Mucosa of gallbladder (tissue), 1 donor: ENCODE results near the gene ATF5. TPM values are rescaled to one million over a fixed set of nuclear protein-coding genes. Genes with fewer than 3 reads are reported as not detected.
"Not testable (repeated sequence)": the region's sequence is repeated elsewhere in the genome, so short reads cannot be mapped to it uniquely, and the experiment has no call there.

Experiments
- DNase-seq: peaks from one replicate; pipeline ENCODE4 v3.0.0-alpha.2; 2020; ENCODE audit warnings: low spot score
- total RNA-seq: library from RNA; stranded (reverse); gene quantifications from one replicate; pipeline ENCODE4 v1.2.1, GENCODE V29; 2021
- donor health status: DM: no; HTN: no; CAD: no.

Gene ATF5
- total RNA-seq, 1 donor from 2014 or later, result 20.2 TPM

DNA sequence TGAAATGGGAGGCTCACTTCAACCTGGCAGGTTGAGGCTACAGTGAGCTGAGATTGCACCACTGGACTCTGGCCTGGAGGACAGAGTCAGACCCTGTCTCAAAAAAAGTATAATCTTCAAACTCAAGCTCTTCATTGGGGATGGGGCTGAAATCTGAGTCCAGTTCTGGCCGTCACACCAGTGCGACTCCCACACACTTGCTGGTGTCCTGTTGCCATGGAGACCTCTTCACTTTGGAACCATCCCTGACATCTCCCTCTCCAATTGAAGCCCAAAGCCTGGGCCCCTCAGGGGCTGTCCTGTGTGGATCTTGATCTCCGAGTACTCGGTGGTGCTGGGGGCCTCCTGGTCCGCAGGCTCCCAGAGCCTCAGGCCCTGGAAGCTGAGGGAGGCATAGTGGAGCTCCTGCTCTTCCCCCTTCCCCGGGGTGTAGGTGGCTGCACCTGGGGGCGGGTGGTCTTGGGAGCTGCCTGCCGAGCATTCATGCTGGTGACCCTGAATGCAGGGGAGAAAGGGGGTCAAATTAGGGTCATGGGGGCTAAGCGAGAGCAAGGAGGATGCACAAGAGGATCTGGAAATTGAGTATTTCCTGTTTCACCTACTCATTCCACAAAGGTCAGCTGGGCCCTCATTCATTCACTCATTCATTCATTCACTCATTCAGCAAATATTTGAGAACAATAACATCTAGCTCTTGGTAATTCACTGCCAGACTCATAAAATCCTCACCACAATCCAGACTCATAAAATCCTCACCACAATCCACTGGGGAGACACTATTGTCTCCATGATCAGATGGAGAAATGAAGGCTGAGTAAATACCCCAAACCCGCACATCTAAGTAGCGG is 21.0 kb downstream of the ATF5 start:
- no peak for DNase-seq

DNA sequence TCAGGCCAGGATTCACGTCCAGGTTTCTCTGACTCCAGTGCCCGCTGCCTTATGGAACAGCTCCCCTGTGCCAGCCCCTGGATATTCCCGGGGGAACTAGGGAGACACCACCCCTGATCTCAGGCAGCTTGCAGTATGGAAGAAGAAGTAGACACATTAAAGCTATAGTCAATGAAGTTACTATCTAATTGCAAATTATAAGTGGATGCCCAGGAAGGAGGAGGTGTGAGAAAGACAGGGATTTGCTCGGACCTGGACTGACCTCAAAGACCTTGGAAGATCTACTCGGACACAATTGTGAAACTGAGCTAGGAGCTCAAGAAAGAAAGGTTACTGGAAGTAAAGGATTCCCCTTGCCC is 21.6 kb downstream of the ATF5 start:
- DNase-seq, result no peak

DNA sequence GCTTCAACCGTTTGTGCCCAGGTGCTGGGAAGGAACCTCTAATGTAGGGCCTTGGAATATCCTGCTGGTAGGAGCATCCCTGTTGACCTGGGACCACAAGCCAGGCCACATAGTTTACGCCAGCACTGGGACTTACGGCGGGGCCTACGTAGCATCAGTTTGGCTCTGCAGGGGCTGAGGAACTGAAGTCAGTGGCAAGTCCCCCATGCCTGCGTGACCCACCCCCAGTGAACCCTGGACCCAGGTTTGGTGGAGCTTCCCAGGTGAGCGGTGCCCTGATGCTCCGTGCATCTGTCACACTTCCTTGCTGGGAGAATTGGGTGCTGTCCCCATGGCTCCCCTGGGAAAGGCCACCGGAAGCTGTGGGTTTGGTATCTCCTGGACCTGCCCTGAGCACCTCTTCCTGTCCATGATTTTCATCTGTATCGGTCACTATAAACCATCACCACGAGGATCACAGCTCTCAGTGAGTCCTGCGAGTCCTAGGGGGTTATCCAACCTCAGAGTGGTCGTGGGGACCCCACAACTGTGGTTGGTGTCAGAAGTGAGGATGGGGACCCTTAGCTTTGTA is 22.0 kb downstream of the ATF5 start:
- no peak for DNase-seq

DNA sequence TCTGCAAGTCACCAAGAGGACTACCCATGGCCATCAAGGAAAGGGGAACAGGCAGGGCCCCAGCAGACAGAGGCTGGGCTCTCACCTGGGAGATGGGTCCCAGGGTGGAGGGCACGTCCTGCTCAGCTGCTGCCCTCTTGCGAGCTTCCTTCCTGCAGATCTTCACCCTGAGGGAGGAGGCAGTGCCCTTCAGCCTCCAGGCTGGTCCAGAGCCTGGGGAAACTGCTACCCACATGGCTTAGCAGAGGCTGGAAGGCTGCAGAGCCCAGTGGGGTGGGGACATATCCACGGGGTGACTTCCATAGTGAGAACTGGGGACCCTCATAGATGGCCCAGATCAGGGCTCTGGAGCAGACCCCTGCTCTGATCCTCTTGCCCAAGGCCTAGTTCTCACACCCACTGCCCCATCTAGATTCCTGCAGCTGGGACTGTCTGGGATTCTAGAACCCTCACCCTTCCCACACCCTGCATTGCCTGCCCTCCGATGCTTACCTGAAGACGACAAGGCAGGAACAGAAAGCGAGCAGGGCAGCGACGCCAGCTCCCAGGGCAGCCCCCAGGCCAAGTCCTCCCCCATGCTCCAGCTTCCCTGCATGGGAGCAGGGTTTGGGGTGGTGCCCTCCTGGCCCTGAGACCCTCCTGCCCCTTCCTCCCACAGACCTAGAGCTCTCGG is 22.9 kb downstream of the ATF5 start:
- DNase-seq, result no peak

DNA sequence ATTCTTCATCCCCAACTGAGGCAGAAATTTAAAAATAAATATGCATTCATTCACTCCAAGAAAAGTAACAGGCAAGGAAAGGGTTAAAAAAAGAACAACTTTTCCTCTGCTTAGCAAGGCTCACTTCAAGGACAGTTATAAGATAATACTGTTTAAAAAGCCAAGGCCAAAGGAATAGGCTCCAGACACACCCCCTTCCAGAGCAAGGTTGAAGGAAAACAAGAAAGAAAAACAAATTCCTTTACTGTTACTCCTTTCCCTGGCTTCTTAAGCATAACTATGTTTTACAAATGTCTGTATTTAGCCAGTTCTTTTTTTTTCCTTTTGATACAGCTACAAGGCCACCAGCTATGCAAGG is 23.5 kb downstream of the ATF5 start:
- no peak for DNase-seq

DNA sequence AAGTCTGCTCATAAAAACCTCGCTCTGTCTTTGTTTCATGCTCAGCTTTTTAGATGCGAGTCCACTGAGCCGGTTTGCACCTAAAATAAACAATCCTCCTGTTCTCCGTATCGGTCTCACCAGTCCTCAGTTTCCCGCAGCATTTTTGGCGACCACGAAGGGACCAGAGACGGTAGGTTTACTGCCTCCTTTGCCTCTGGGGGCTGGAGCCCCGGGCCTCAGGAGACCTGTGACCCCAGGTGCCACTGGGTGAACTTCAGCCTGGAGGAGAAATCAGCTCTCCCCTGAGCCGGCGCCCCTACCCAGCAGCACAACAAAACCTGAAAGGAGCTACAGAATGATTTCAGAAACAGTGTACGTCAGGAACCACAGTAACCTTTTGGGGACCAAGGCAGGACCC is 23.9 kb downstream of the ATF5 start:
- DNase-seq, result no peak

DNA sequence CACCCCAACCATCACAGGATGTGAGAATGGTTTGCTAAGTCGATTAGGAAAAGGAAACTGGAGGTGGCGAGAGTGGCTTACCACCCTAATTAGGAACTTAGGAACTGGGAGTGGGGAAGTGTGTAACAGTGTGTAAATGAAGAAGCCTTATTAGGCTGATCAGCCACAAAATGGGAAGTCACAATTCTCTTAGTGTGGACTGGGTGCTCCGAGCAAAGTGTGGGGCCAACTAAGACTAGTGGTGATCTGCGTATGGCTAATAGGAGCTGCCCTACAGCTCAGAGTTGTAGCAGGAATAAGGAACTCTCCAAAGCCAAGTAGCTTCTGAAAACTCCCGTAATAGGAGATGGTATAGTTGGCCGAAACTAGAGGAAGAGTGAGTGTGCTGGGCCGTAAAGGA is 24.4 kb downstream of the ATF5 start:
- DNase-seq, result no peak

DNA sequence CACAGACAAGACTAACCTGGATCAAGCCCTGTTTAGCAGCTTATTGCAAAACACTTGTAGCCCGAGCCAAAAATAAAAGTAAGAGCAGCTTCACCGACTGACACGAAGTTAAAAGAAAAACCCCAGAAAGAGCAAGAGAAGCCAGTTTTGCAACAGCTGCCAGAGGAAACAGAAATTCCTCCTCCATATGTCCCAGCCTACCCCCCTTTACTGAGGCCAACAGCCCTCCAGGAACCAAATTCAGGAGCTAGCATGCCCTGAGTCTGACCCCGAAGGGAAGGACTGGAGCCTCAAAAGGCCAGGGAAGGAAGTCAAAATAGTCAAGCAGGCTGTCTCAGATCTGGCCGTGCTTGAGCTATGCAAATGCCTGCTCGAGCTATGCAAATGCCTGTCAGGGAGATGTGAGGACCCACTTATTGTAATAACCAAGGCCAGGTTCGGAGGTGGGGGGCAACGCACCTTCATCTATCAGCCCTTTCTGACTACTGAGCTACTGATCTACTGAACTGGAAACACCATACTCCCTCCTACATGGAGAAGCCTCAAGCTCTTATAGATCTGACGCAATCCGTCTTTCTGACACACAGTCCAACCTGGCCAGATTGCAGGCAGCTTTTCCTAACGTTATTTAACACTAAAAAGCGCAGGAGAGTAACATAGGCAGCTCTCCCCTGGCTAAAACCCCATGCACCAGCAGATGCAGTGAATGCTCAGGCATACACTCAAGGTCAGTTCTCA is 25.3 kb downstream of the ATF5 start:
- no peak for DNase-seq

DNA sequence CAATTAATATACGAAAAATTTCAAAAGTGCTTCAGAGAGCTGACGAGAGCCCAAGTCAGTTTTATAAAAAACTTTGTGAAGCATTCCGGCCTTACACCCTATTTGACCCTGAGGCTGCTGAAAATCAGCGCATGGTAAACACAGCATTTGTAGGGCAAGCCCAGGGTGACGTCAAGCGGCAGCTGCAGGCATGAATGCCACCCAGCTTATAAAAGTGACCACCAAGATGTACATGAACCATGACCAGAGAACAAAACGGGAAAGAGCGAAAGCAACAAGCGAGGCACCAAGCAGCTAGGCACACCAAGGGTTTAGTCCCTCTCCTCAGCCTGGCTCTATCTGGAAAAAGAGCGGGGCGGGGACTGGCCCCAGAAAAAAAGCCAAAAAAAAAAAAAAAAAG is 25.9 kb downstream of the ATF5 start:
- DNase-seq, result no peak

DNA sequence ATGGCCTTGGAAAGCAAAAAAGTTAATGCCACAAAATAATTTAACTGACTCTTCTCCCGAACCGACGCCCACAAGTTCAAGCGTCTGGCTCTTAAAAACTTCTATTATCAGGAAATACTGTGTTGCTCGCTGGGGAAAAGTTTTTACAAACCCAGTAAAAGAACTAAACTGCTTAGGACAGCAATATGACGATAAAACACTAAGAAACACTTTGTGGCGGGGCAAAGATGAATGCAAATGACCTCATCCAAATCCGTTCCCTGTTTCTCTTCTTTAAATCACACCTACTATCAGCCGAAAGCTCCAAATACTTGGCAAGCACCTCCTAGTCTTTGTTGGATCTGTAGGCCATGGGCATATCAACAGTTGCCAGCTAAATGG is 27.1 kb downstream of the ATF5 start:
- no peak for DNase-seq

DNA sequence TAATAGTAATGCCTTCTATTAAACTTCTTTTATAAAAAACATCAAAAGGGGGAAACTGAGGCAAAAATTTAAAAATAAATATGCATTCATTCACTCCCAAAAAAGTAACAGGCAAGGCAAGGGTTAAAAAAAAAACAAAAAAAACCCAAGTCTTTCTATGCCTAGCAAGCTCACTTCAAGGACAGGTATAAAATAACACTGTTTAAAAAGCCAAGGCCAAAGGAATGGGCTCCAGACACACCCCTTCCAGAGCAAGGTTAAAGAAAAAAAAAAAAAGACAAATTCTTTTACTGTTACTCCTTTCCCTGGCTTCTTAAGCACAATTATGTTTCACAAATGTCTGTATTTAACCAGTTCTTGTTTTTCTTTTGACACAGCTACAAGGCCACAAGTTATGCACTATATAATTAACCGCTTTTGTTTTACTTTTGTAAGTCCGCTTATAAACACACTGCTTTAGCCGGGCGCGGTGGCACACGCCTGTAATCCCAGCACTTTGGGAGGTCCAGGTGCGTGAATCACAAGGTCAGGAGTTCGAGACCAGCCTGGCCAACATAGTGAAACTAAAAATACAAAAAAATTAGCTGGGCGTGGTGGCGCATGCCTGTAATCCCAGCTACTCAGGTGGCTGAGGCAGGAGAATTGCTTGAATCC is 28.4 kb downstream of the ATF5 start:
- DNase-seq, result no peak

DNA sequence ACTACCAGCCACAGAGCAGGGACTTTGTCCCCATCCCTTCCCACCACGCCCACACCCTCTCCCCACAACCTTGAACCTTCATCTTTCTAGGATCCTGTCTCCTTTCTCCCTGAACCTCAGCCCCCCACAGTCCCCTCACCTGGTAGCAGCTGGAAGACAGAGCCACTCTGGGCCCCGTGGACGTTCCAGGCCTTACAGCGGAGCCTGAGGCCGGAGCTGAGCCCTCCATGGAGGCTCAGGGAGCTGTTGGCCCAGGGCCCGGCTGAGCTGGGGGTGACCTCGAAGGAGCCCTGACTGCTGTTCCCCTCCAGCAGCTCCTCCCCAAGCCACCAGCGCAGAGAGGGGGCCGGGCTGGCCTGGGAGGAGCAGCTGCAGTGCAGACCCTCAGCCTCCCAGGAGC is 29.1 kb downstream of the ATF5 start:
- DNase-seq, result not testable (repeated sequence)

DNA sequence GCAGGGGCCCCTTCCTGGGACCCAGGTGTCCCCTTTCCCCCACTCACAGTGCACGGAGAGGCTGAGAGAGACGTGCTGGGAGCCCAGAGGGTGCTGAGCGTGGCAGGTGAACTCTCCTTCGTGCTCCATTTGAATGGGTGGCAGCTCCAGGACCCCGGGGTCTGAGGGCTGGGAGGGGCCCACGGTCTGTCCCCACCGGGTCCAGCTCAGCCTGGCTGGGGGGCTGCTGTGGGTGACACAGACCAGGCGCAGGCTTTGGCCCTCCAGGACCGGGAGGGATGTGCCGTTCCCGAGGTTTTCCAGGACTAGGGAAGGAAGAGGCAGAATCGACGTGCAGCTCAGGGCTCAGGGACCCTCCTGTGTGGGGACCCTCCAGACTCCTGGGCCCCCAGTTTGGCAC is 29.6 kb downstream of the ATF5 start:
- not testable (repeated sequence) for DNase-seq

DNA sequence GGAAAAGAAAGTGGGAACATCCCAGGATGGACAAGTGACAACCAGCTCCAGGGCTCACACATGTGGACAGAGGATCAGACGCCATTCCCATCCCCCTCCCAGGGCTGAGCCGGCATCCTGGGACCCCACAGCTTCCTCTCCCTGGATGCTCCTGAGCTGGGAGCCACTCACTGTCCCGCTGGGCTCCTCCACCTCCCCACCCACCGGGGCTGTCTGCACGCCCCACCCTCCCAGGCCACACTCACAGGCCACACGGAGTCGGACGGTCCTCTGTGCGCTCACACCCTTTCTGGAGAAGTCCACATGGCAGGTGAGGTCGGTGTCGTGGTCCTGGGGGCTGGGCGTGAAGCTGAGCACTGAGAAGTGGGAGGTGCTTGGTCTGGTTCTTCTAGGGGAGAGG is 30.9 kb downstream of the ATF5 start:
- DNase-seq, result not testable (repeated sequence)

DNA sequence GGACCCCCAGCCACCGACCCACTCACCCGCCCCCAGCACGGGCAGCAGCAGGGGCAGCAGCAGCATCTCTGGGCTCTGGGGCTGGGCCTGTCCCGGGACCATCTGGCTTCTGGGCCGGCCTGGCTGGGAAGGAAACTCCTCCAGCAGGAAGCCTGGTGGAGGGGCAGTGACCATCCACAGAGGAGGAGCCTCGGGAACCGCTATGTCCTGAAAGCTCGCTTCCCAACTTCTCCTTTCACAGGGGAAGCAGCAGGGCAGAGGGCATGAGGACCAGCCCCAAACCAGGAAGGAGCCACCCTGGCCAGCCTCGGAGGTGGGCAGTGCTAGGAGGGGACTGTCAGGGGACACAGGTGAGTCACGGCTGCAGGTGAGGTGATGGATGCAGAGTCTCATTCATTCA is 32.0 kb downstream of the ATF5 start, which contains the start of gene SIGLEC11:
Gene SIGLEC11, minus strand, starts transcription at position 193 of the 400 bp plus-strand sequence. Its CDS starts 91 bp downstream, at position 102.
- DNase-seq, result not testable (repeated sequence)

DNA sequence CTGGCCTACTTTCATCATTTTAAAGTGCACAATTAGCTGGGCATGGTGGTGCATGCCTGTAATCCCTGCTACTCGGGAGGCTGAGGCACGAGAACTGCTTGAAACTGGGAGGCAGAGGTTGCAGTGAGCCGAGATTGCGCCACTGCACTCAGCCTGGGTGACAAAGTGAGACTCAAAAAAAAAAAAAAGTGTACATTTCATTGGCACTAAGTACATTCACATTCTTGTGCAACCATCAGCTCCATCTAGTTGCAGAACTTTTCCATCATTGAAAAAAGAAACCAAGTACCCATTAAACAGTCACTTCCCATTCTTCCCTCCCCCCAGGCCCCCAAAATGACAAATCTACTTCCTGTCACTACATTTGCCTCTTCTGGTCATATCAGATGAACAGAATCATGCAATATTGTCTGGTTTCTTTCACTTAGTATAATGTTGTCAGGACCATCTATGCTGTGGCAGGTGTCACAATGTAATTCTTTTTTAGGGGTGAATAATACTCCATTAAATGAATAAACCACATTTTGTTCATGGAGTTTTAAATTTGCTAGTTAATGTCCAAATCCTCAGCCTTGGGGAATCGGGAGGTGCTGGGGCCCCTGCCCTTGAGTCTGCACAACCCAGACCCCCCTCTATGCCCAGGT is 39.4 kb downstream of the ATF5 start:
- DNase-seq, result no peak

DNA sequence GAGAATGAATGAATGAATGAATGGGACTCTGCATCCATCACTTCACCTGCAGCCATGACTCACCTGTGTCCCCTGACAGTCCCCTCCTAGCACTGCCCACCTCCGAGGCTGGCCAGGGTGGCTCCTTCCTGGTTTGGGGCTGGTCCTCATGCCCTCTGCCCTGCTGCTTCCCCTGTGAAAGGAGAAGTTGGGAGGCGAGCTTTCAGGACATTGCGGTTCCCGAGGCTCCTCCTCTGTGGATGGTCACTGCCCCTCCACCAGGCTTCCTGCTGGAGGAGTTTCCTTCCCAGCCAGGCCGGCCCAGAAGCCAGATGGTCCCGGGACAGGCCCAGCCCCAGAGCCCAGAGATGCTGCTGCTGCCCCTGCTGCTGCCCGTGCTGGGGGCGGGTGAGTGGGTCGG is 40.4 kb downstream of the ATF5 start:
- not testable (repeated sequence) for DNase-seq

DNA sequence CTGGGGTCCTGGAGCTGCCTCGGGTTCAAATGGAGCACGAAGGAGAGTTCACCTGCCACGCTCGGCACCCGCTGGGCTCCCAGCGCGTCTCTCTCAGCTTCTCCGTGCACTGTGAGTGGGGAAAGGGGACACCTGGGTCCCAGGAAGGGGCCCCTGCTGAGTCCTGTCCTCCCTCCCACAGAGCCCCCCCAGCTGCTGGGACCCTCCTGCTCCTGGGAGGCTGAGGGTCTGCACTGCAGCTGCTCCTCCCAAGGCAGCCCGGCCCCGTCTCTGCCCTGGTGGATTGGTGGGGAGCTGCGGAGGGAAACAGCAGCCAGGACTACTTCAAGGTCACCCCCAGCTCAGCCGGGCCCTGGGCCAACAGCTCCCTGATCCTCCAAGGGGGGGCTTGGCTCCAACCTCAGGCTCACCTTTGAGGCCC is 43.0 kb downstream of the ATF5 start:
- DNase-seq, result no peak

DNA sequence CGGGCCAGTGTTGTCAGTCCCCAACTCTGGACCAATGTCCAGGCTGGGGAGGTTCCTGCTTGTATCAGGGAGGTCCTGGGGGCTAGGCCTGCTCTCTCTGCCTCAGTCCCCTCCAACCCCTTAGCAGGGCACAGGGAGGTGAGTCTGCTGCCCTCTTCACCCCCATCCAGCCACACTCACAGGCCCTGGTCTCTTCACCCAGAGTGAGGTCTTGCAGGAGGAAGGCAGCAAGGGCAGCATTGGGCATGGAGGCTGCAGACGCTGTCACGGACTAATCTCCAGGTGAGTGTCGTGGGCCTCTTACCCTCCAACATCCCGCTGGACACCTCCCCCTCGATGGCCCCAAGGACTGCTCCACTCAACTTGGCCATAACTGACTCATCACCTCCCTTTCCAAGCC is 43.8 kb downstream of the ATF5 start:
- DNase-seq, result no peak

DNA sequence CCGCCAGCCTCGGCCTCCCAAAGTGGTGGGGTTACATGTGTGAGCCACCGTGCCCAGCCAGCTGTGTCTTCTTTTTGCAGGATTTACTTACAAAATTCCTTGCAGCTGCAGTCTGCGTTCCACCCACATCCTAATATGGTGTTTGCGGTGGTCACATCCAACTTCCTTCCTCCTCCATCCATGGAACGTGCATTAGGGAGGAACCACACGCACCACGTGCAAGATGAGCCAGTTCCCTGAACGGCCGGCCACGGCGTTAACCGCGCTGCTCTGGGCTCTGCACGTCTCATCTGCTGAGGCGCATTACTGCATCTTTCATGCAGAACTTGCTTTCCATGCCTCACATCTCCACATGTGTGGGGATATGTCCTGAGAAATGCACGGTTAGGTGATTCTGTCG is 45.0 kb downstream of the ATF5 start:
- DNase-seq, result no peak

DNA sequence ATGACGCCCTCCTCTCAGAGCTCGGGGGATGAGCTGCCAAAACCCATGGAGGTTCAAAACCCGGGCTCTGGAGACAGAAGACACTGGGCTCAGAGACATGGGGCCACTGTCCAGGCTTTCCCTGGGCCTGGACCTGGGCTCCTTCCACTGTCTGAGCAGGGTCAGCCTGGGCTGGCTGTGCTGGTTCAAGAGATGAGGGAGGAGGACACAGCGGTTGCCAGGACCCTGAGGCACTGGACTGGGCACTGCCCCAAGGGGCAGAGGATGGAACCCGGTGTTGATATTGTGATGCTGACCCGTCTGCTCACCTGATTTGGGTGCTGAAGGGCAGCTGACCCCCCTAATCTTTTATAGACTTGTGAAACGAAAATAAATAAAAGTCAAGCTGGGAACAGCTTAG is 46.0 kb downstream of the ATF5 start:
- no peak for DNase-seq
